Activated naive CD4-positive, alpha-beta T cell treated with anti-CD3 and anti-CD28 coated beads, Interleukin-2, amount 50 U/mL, for 16 hours (primary cell): Measurements from ENCODE around the gene NFKBIE.

Experiments used
- DNase-seq: peaks from one replicate; pipeline ENCODE4 v3.0.0-alpha.2; 2020

The NFKBIE gene

GRCh38 chr6:44257025-44257752, 8.2 kb downstream of the NFKBIE start, which contains the start of gene SLC35B2:
Gene SLC35B2 (minus strand): TSS chr6:44257528. CDS start chr6:44257410, 118 bp downstream.
- DNase-seq = peak; percentile 69

GRCh38 chr6:44256775-44257024, 8.7 kb downstream of the NFKBIE start:
- no peak for DNase-seq

- peak; percentile 43 for DNase-seq
Measured at GRCh38 chr6:44255871-44256774, 9.2 kb downstream of the NFKBIE start.

GRCh38 chr6:44255105-44255808, 10.1 kb downstream of the NFKBIE start:
- peak; percentile 50 for DNase-seq

- peak; percentile 47 for DNase-seq
Measured at GRCh38 chr6:44254191-44255104, 10.9 kb downstream of the NFKBIE start.

DNA sequence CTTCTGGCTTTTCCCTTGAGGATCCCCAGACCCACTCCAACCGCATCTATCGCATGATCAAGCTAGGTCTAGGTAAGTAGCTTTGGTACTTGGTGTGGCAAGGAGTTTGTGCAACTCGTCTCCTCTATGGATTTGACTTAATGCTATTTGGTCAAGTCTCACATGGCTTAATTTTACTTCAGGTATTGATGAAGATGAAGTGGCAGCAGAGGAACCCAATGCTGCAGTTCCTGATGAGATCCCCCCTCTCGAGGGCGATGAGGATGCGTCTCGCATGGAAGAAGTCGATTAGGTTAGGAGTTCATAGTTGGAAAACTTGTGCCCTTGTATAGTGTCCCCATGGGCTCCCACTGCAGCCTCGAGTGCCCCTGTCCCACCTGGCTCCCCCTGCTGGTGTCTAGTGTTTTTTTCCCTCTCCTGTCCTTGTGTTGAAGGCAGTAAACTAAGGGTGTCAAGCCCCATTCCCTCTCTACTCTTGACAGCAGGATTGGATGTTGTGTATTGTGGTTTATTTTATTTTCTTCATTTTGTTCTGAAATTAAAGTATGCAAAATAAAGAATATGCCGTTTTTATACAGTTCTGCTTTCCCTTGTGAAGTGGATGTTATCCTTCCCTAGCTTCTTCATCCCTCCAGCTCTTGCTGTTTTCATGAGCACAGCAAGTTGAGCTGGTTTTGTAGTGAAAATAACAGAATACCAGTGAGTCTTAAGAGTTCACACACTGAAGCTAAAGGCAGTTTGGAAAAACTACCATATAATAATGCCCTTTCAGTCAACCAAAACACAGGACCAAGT, 11.8 kb downstream of the NFKBIE start:
- peak; percentile 64 for DNase-seq

GRCh38 chr6:44251576-44252524, 13.5 kb downstream of the NFKBIE start:
- DNase-seq = no peak

DNA sequence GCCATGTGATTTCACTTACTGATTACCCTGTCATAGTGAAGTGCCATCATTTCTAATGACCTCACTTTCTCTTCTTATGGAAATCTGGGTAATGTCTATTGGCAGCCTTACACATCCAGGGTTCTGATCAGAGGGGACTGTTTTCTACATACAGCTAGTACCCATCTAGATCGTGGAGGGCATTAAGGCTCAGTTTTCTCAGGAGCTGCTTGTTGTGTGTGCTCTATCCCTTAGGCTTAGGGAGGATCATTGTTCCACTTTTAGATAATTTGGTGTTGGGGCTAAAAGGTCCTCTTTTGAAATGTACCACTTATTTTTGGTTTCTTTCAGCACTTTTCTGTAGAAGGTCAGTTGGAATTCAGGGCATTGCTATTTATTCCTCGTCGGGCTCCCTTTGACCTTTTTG, 14.6 kb downstream of the NFKBIE start:
- DNase-seq = no peak

- no peak for DNase-seq
Measured at GRCh38 chr6:44250067-44250717, 15.2 kb downstream of the NFKBIE start.

GRCh38 chr6:44249082-44249748, 16.1 kb downstream of the NFKBIE start:
- DNase-seq = no peak

GRCh38 chr6:44248579-44248978, 16.8 kb downstream of the NFKBIE start:
- no peak for DNase-seq

DNA sequence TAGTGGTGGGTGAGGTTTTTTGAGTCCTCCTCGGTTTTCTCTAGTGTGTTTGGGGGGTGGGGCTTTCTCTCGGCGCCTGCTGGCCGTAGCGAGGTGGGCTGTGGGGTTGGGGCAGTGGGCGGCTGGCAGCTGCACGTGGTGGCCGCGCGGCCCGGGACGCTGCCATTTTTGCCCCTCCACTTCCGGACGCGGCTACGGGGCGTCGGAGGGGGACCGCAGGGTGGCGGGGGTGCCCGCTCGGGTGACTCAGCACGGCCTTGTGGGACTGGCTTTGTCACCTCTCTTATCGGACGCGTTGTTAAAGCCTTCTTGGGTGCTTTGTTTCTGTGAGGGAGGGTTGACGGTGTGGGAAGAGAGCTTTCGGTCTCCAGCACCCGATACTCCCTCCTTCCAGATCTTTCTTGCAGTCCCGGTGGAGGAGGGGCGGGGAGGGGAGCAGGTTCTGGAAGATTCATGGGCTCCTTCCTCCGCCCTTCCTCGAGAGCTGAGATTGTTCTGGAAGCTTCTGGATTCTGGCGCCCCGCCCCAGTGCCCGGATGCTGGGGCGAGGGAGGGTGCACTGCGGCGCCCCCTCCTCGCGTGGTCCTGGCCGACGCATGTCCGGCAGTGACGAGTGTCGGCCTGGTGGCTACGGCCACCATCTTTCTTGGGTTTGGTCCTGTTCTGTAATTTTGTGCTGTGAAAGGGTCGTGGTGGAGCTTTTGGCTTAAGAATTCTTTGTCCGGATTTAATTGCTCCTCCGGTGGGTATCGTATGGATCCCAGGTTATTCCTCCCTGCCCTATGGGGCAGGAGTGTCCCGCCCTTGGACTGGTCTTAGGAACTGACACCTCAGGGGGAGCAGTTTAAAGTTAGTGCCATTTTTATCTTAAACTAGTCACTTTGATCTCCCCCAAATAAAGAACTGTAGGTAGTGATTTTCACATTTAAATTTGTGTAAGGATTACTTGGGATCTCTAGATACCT, 17.7 kb downstream of the NFKBIE start:
- DNase-seq = peak; percentile 89

DNA sequence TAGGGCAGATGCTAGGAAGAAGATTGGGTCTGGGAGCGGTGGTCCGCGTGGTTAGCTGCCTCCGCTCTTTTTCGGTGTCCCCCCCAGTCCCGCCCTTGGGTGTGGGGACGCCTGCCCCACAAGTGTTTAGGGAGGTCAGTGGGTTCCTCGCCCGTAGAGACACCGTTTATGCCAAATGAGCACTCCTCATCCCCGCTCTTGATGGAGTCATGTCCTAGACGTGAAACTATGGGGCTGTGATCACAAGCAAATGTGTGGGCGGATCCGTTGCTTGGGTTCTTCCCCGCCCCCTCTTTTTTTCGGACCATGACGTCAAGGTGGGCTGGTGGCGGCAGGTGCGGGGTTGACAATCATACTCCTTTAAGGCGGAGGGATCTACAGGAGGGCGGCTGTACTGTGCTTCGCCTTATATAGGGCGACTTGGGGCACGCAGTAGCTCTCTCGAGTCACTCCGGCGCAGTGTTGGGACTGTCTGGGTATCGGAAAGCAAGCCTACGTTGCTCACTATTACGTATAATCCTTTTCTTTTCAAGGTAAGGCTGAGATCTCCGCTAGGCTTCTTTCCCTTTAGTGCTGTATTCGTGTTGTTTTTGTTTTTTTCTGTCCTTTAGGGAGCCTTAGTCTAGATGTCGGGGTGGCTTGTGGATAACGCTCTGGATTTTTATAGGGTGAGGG, 18.6 kb downstream of the NFKBIE start, which contains the start of gene HSP90AB1:
HSP90AB1 (plus strand) TSS at position 439 of the 675 bp plus-strand sequence. CDS start 1,529 bp downstream, outside the sequence.
- DNase-seq = peak; percentile 96

DNA sequence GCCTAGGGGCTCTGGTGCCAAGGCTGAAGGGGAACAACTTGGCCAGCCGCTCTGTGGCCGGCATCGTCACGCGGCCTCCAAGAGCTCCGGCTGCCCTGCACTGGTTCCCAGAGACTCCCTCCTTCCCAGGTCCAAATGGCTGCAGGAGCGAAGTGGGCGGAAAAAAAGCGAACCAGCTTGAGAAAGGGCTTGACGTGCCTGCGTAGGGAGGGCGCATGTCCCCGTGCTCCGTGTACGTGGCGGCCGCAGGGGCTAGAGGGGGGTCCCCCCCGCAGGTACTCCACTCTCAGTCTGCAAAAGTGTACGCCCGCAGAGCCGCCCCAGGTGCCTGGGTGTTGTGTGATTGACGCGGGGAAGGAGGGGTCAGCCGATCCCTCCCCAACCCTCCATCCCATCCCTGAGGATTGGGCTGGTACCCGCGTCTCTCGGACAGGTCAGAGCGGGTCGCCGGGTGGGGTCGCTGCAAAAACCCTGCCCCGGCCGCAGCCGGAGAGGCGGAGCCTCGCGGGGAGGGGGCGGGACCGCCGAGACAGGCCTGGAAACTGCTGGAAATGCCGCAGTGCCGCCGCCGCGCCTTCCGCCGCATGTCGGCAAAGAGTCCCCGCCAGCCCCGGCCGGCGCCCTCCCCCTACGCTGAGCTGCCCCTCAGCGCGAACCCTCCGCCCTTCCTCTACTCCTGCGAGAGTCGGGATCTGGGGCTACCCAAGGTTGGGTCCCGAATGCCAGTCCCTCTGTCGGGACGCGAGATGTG, 19.3 kb downstream of the NFKBIE start:
- peak; percentile 89 for DNase-seq

GRCh38 chr6:44245391-44245911, 19.9 kb downstream of the NFKBIE start:
- DNase-seq = no peak

DNA sequence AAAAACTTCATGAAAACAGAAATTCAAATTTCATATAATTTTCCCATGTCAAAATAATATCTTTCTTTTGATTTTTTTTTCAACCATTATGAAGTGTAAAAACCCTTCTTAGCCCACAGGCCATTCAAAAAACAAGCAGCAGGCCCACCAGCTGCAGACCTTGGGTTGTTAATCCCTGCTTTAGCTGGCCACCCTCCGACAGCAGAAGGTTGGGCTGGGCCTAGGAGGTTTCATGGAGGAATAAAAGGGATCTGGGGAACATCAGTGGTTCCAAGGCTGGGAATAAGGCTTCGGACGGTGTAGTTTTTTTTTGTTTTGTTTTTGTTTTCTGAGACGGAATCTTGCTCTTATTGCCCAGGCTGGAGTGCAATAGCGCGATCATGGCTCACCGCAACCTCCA, 22.0 kb downstream of the NFKBIE start:
- no peak for DNase-seq
